GM13976 (cell line): ENCODE data around the gene HMGCLL1.

Experiments
- DNase-seq: peaks from one replicate; pipeline ENCODE4 v3.0.0; 2012; ENCODE audit warnings: low spot score
- CTCF ChIP-seq: IDR thresholded peaks from 2 replicates; pipeline ENCODE4 v1.5.1; 2012; ENCODE audit warnings: borderline replicate concordance, mild to moderate bottlenecking; ENCODE audit not compliant: insufficient read depth; ENCODE audit errors: extremely low read depth, missing control alignments, control extremely low read depth
- in situ Hi-C: fragments of 300-500 bp; cut with MboI; formaldehyde crosslinking; loops from one replicate; pipeline ENCODE4 v1.12.0; 2022; ENCODE audit warnings: low sequenced_read_pairs, mixed read lengths, inconsistent platforms; ENCODE audit not compliant: unreplicated experiment

HMGCLL1 gene

GRCh38 chr6:55469951-55470366 lies 109.0 kb downstream of the HMGCLL1 start:
- in situ Hi-C loops: no loop called here
- no peak for DNase-seq
- TF ChIP-seq CTCF: no peak

- TF ChIP-seq CTCF: no peak
- in situ Hi-C loops: no loop called here
- DNase-seq: no peak
These were observed 123.0 kb downstream of the HMGCLL1 start for GRCh38 chr6:55456016-55456415.

GRCh38 chr6:55450005-55450404 lies 129.0 kb downstream of the HMGCLL1 start:
- TF ChIP-seq CTCF: no peak
- in situ Hi-C loops: no loop called here
- DNase-seq: no peak

GRCh38 chr6:55449225-55449624 lies 129.8 kb downstream of the HMGCLL1 start:
- no peak for DNase-seq
- in situ Hi-C loops: no loop called here
- TF ChIP-seq CTCF: no peak

- no peak for DNase-seq
- in situ Hi-C loops: no loop called here
- TF ChIP-seq CTCF: no peak
These were observed 130.5 kb downstream of the HMGCLL1 start for GRCh38 chr6:55448451-55448850.

- no peak for DNase-seq
- in situ Hi-C loops: no loop called here
- TF ChIP-seq CTCF: no peak
These were observed 131.1 kb downstream of the HMGCLL1 start for GRCh38 chr6:55447891-55448290.
